ENCODE results near the gene CLDN11.

The CLDN11 gene

GRCh38 chr3:170470063-170471016, 51.7 kb downstream of the CLDN11 start:
- no peak for DNase-seq (ENCODE audit: low spot score)

- no peak for DNase-seq (ENCODE audit: low spot score)
These were observed 52.5 kb downstream of the CLDN11 start for GRCh38 chr3:170471149-170471548.

GRCh38 chr3:170473358-170473757, 54.7 kb downstream of the CLDN11 start:
- no peak for DNase-seq (ENCODE audit: low spot score)

DNA sequence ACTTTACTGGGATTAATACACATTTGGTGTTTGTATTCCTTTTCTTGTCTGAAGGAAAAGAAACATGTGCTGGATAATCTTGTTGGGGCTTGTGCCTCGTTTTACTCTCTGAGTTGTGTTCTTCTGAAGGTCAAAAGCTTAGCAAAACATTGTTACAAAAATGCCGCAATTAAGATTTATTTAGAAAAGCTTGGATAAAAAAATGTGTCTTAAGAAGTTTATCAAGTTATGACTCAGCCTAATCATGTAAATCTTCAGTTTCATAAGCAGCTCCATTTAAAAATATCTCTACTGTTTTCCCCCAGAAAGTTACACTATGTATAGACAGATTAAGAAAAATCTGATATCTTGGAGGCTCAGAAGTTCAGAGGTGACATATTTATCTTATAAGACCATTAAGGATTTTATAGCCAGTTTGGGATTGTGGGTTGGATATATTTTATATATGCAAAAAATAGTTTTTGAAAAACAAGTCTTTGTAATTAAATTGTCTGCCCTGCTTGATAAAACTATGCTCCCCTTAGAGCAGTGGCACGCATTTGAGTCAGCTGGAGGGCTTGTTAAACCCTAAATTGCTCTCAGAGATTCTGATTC, 56.5 kb downstream of the CLDN11 start:
- no peak for DNase-seq (ENCODE audit: low spot score)

DNA sequence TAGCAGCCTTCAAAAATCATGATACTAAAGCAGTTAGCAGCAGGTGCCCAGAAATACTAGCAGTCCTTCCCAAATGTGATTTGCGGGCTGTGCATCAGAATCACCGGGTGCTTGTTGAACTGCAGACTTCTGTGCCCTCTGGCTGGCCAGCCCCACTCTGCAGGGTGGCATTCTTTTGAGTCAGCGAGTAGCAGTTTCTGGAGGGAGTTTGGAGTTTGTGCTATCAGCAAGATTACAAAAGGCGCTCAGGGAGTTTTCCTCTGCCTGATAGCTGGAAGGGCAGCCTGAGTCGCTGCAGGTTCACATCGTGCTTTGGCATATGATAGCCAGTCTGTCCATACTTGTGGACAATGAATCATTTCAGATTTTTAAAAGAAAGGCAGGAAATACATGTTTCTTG, 57.6 kb downstream of the CLDN11 start:
- DNase-seq (ENCODE audit: low spot score), result no peak

GRCh38 chr3:170477395-170477794, 58.7 kb downstream of the CLDN11 start:
- no peak for DNase-seq (ENCODE audit: low spot score)

GRCh38 chr3:170480111-170480510, 61.4 kb downstream of the CLDN11 start:
- DNase-seq (ENCODE audit: low spot score), result no peak

DNA sequence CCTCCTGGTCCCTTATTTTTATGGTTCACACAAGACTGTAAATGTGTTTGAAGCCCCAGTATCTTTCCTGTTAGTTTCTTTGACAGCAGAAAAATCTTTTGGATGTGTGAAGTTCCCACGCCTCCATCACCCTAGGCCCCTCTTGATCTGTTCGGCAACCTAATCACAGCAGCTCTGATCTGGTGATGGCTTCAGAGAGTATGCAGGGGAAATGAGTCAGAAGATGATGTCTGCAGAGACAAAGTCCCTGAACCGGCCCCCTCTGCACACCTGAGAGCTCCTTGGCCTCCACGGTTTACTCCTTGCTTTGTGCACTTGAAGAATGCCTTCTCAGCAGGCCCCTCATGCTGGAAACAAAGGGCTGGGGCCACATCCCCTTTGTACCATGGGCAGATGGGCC, 63.5 kb downstream of the CLDN11 start:
- no peak for DNase-seq (ENCODE audit: low spot score)

DNA sequence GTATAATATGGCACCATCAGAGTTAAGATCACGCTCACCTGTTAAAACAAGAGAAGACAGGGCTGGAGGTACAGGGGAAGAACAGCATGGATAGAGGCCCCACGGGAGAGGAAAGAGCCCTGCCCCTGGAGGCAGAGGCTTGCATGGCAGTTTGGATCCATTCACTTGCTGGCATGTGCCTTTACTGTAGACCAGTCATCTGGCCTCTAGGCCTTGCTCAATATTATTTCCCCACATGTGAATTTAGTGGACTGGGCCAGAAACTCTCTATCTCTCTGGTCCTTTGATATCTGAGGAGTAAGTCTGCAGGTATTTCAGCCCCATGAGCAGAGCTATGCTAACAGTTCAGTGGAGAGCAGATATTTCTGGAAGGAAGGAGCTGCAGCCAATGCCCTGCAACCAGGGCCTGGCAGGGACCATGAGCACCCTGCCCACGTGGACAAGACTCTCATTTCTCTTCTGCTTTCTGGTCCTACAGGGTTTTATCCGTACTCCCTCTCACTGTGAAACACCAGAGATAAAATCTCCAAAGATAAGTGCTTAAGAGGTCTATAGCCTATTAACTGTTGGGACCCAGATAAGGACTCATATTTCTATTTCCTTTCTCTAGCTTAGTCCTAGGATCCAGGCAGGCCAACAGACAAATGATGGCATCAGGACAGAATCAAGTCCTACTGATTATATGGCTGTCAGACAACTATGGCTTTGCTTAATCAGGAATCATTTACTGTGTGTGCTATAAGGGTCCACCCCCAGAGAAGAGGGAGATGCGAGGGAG, 65.0 kb downstream of the CLDN11 start:
- no peak for DNase-seq (ENCODE audit: low spot score)

All from left forelimb (tissue), 1 donor.